GM12878 (cell line): Measurements from ENCODE around the gene HIVEP3.

ENCODE experiments used
- CBX3 ChIP-seq: fragments of 200-600 bp; sonication (generic); IDR thresholded peaks from 2 replicates; pipeline ENCODE4 v1.6.1; 2016; ENCODE audit warnings: low read depth, borderline replicate concordance
- CHD2 ChIP-seq: IDR thresholded peaks from 2 replicates; pipeline ENCODE4 v1.6.1; 2011; ENCODE audit warnings: low read depth, low read length, improper control_type of control experiment, borderline replicate concordance
- CREB1 ChIP-seq: IDR thresholded peaks from 2 replicates; pipeline ENCODE4 v1.6.1; 2012; ENCODE audit warnings: low read depth, mild to moderate bottlenecking, inconsistent platforms
- EP300 ChIP-seq, 2 experiments: fragments of 150-350 bp in 1 of 2; IDR thresholded peaks; 2 replicates each; pipeline ENCODE4 v1.6.1; 2011 to 2012; ENCODE audit warnings: low read depth in 2 of 2, low read length in 2 of 2, borderline replicate concordance in 1 of 2, improper control_type of control experiment in 1 of 2, inconsistent platforms in 1 of 2; ENCODE audit not compliant: control insufficient read depth in 1 of 2
- IKZF2 ChIP-seq, 2 experiments: fragments of 450-650 bp; IDR thresholded peaks; 2 replicates each; pipeline ENCODE4 v1.6.1; 2017; ENCODE audit warnings: mild to moderate bottlenecking in 2 of 2, moderate library complexity in 2 of 2
- MYC ChIP-seq: IDR thresholded peaks from 2 replicates; pipeline ENCODE4 v1.6.1; 2011; ENCODE audit warnings: mild to moderate bottlenecking, low read length, moderate library complexity, inconsistent platforms; ENCODE audit not compliant: insufficient read depth, insufficient replicate concordance, insufficient read length, severe bottlenecking
- NFYA ChIP-seq: IDR thresholded peaks from 2 replicates; pipeline ENCODE4 v1.6.1; 2011; ENCODE audit warnings: low read depth, mild to moderate bottlenecking, low read length, improper control_type of control experiment, borderline replicate concordance
- POU2F2 ChIP-seq: IDR thresholded peaks from 3 replicates; pipeline ENCODE4 v1.6.1; 2011; ENCODE audit warnings: low read depth, mild to moderate bottlenecking, low read length, borderline replicate concordance
- RCOR1 ChIP-seq: conservative IDR thresholded peaks from 2 replicates; pipeline ENCODE4 v1.6.1; 2012; ENCODE audit warnings: low read depth, low read length, improper control_type of control experiment
- TF ChIP-seq, protein P1 (sequence below): IDR thresholded peaks from 2 replicates; pipeline ENCODE4 v1.6.1; 2012; ENCODE audit warnings: low read depth, low read length, improper control_type of control experiment
- TF ChIP-seq, protein P2 (sequence below), 3 experiments: IDR thresholded peaks in 2 of 3; conservative IDR thresholded peaks in 1 of 3; 2 replicates each; pipeline ENCODE4 v1.5.1; 2011; ENCODE audit warnings: low read depth in 3 of 3, low read length in 3 of 3, mild to moderate bottlenecking in 3 of 3, control low read depth in 2 of 3, moderate library complexity in 2 of 3, inconsistent platforms in 1 of 3, mixed read lengths in 1 of 3; ENCODE audit not compliant: control insufficient read depth in 2 of 3, insufficient read depth in 1 of 3; ENCODE audit errors: extremely low read depth in 1 of 3
- TF ChIP-seq, protein P3 (sequence below): IDR thresholded peaks from 2 replicates; pipeline ENCODE4 v1.6.1; 2012; ENCODE audit warnings: mild to moderate bottlenecking, low read depth, low read length

DNA sequence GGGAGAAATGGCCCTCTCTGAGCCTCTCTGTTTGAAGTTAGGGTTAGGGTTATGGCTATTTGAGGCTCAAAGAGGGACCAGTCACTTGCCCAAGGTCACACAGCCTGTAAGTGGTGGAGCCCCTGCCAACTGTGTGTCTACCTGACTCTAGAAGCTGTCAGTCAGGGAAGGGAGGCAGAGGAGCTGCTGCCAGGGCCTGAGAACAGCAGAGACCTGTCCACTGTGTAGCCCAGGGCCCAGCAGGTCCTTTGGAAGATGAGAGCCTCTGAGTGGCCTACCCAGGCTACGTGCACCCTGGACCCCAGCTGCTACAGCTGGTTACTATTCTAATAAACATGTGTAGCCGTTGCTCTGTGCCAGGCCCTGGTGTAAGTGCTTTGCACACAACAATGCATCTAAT is 419.1 kb downstream of the HIVEP3 start:
- TF ChIP-seq RCOR1 (no peak), EP300 (IDR thresholded peaks at IDR 0.05; ENCODE audit: borderline replicate concordance in 1 of 2, control insufficient read depth in 1 of 2, low read depth in 2 of 2, low read length in 2 of 2) (no peak), NFYA (no peak), CHD2 (no peak), POU2F2 (no peak), IKZF2 (IDR thresholded peaks at IDR 0.05) (no peak), CBX3 (no peak), CREB1 (no peak), MYC (no peak)
- TF ChIP-seq, protein P1, sequence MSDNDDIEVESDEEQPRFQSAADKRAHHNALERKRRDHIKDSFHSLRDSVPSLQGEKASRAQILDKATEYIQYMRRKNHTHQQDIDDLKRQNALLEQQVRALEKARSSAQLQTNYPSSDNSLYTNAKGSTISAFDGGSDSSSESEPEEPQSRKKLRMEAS: no peak
- TF ChIP-seq, protein P2, sequence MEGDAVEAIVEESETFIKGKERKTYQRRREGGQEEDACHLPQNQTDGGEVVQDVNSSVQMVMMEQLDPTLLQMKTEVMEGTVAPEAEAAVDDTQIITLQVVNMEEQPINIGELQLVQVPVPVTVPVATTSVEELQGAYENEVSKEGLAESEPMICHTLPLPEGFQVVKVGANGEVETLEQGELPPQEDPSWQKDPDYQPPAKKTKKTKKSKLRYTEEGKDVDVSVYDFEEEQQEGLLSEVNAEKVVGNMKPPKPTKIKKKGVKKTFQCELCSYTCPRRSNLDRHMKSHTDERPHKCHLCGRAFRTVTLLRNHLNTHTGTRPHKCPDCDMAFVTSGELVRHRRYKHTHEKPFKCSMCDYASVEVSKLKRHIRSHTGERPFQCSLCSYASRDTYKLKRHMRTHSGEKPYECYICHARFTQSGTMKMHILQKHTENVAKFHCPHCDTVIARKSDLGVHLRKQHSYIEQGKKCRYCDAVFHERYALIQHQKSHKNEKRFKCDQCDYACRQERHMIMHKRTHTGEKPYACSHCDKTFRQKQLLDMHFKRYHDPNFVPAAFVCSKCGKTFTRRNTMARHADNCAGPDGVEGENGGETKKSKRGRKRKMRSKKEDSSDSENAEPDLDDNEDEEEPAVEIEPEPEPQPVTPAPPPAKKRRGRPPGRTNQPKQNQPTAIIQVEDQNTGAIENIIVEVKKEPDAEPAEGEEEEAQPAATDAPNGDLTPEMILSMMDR (IDR thresholded peaks at IDR 0.05 in 2 of 3, conservative IDR thresholded peaks at IDR 0.05 in 1 of 3; ENCODE audit: control insufficient read depth in 2 of 3, extremely low read depth in 1 of 3, insufficient read depth in 1 of 3, low read depth in 3 of 3, low read length in 3 of 3): no peak
- TF ChIP-seq, protein P3, sequence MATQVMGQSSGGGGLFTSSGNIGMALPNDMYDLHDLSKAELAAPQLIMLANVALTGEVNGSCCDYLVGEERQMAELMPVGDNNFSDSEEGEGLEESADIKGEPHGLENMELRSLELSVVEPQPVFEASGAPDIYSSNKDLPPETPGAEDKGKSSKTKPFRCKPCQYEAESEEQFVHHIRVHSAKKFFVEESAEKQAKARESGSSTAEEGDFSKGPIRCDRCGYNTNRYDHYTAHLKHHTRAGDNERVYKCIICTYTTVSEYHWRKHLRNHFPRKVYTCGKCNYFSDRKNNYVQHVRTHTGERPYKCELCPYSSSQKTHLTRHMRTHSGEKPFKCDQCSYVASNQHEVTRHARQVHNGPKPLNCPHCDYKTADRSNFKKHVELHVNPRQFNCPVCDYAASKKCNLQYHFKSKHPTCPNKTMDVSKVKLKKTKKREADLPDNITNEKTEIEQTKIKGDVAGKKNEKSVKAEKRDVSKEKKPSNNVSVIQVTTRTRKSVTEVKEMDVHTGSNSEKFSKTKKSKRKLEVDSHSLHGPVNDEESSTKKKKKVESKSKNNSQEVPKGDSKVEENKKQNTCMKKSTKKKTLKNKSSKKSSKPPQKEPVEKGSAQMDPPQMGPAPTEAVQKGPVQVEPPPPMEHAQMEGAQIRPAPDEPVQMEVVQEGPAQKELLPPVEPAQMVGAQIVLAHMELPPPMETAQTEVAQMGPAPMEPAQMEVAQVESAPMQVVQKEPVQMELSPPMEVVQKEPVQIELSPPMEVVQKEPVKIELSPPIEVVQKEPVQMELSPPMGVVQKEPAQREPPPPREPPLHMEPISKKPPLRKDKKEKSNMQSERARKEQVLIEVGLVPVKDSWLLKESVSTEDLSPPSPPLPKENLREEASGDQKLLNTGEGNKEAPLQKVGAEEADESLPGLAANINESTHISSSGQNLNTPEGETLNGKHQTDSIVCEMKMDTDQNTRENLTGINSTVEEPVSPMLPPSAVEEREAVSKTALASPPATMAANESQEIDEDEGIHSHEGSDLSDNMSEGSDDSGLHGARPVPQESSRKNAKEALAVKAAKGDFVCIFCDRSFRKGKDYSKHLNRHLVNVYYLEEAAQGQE: no peak
